Naive B cell (primary cell): ENCODE results near the gene YRDC. TPM values are rescaled to one million over a fixed set of nuclear protein-coding genes. Genes with fewer than 3 reads are reported as not detected.

Source experiments
- ATAC-seq, 2 donors: fragments of 150-1000 bp; cut with Tn5 transposase; 2 replicates each; pipeline ENCODE4 v1.10.0; 2021; ENCODE audit warnings: low read depth in 2 of 2, mild to moderate bottlenecking in 2 of 2, moderate library complexity in 2 of 2
- DNase-seq: peaks from one replicate; pipeline ENCODE4 v3.0.0; 2022
- H3K27ac Mint-ChIP-seq, 6 donors: one replicate each; pipeline ENCODE4 v1.8.0; 2020 to 2022; ENCODE audit warnings: mild to moderate bottlenecking in 6 of 6, mixed read lengths in 6 of 6, moderate library complexity in 5 of 6, inconsistent platforms in 2 of 6
- H3K27me3 Mint-ChIP-seq, 3 donors: one replicate each; pipeline ENCODE4 v1.8.0; 2021 to 2022; ENCODE audit warnings: mixed read lengths in 3 of 3, mild to moderate bottlenecking in 1 of 3
- H3K36me3 Mint-ChIP-seq, 2 donors: one replicate each; pipeline ENCODE4 v1.8.0; 2020 to 2022; ENCODE audit warnings: mixed read lengths in 2 of 2, inconsistent platforms in 1 of 2, mild to moderate bottlenecking in 1 of 2
- H3K4me1 Mint-ChIP-seq, 3 donors: one replicate each; pipeline ENCODE4 v1.8.0; 2020 to 2022; ENCODE audit warnings: mixed read lengths in 3 of 3, inconsistent platforms in 1 of 3, mild to moderate bottlenecking in 1 of 3, moderate library complexity in 1 of 3
- H3K4me3 Mint-ChIP-seq, 8 donors: one replicate each; pipeline ENCODE4 v1.8.0; 2020 to 2022; ENCODE audit warnings: mild to moderate bottlenecking in 8 of 8, mixed read lengths in 8 of 8, moderate library complexity in 8 of 8, inconsistent platforms in 2 of 8
- H3K9me3 Mint-ChIP-seq, 7 donors: one replicate each; pipeline ENCODE4 v1.8.0; 2020 to 2022; ENCODE audit warnings: mixed read lengths in 7 of 7, mild to moderate bottlenecking in 5 of 7, inconsistent platforms in 2 of 7, moderate library complexity in 1 of 7
- polyA plus RNA-seq, 6 donors: library from polyadenylated mRNA; unstranded; fragments of 300-500 nt; fragmentation: Illumina TruSeq; gene quantifications; one replicate each; pipeline ENCODE4 v1.2.3, GENCODE V29; 2021; ENCODE audit warnings: low read depth in 6 of 6

The YRDC gene
- polyA plus RNA-seq, 6 donors from 2014 or later, result 21.3 to 52.0 (median 29.6) TPM

DNA sequence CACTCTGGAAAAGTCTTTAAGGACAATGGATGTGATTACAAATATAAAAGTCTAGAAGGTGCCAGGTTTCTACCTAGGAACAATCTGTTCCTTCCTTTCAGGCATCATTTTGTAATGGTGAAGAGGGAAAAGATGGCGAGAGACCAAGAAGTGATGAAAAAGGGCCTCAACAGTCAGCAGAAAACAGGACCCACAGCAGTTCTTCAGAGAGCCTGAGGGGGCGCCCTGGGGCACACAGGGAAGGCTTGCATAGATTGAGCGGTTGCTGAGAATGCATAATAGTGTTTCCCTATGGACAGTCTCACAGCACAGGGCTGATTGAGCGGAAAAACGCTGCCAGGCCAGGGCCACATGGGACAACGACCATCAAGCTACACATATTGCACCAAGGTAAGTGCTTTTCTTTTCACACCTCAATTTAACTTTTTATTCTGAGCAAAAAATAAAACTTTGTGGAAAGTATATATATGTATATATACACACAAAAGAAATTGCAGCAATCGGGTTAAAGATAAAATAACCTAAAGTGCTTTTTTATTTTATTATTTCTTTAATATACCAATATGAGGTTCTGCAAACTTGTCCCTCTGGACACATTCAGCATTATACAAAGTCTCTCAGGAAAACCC lies 3.1 kb upstream of the YRDC start:
- H3K36me3 Mint-ChIP-seq, result no peaks in the 10 kb centered on the region
- DNase-seq (peak; percentile 62), ATAC-seq (peak; percentile 31 to 32)
- peak overlapping the region in 3 of 6 donors; percentile 17 to 68 (median 33) for H3K27ac Mint-ChIP-seq
- H3K9me3 Mint-ChIP-seq, result no peaks in the 10 kb centered on the region
- H3K4me1 Mint-ChIP-seq, result peaks cover 28 to 37% (median 30%) of the 10 kb centered on the region in 3 donors
- peak overlapping the region in 4 of 8 donors; percentile 12 to 96 (median 46) for H3K4me3 Mint-ChIP-seq
- H3K27me3 Mint-ChIP-seq, result no peaks in the 10 kb centered on the region

DNA sequence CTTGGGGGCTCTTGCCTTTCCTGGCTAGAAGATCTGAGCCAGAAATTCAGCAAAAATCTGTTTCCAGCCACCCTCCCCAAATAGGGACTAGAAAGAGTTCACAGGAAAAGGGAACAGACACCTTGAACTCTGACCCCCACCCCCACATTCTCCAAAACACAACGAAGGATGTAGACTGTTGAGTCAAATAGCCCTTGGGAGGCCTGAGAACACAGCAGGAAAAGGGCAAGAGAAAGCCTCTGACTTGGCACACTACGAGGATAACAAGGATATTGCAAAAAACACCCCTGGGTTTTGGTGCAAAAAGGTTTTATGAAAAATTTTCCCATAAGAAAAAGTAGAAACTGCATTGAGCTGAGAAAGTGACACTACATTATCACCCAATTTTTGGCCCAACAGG lies 1.9 kb upstream of the YRDC start:
- Mint-ChIP-seq H3K9me3 (no peaks in the 10 kb centered on the region), H3K36me3 (no peaks in the 10 kb centered on the region), H3K4me1 (peaks cover 24 to 39% (median 37%) of the 10 kb centered on the region in 3 donors), H3K27ac (no peak overlapping the region), H3K4me3 (peak overlapping the region in 2 of 8 donors; percentile 69 to 96), H3K27me3 (no peaks in the 10 kb centered on the region)
- no peak for ATAC-seq
- no peak for DNase-seq

DNA sequence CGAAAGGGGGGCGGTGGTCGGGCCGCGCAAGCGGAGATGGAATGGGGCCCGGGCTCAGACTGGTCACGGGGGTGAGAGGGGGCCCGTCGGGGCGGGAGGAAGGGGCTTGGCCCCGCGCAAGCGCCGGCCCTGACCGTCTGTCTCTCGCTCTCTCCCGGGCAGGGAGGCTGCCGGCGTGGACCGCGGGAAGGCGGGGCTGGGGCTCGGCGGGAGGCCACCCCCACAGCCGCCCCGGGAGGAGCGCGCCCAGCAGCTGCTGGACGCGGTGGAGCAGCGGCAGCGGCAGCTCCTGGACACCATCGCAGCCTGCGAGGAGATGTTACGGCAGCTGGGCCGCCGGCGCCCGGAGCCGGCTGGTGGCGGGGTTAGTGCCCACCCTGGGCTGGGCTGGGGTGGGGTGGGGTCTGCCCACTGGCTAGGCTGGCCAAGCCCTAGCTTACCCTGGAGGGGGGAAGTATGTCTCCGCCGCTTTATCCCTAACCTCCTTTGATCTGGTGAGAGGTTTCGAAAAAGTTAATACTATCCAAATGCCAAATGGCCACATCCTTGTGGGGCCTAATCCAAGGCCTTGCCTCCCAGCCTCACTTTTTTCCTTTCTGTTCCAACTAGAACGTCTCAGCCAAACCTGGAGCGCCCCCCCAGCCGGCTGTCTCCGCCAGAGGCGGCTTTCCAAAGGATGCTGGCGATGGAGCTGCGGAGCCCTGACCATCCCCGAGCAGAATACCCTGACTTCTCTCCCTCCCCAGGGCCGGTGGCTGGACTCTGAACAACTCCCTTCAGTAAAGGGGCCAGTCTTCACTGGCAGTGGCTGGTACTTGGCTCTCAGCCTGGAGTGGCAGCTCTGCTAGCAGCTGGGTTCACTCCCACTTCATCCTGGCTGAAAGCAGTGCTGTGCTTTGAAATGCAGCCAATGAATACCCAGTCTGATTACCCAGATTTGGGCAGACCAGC lies 636 bp upstream of the YRDC start:
- peaks cover 24 to 46% (median 43%) of the 10 kb centered on the region in 3 donors for H3K4me1 Mint-ChIP-seq
- ATAC-seq (peak; percentile 29 to 32), DNase-seq (no peak)
- no peaks in the 10 kb centered on the region for H3K27me3 Mint-ChIP-seq
- peak overlapping the region; percentile 91 to 99 (median 96) for H3K4me3 Mint-ChIP-seq
- peak overlapping the region; percentile 95 to 98 (median 97) for H3K27ac Mint-ChIP-seq
- H3K9me3 Mint-ChIP-seq, result no peaks in the 10 kb centered on the region
- H3K36me3 Mint-ChIP-seq, result no peaks in the 10 kb centered on the region

DNA sequence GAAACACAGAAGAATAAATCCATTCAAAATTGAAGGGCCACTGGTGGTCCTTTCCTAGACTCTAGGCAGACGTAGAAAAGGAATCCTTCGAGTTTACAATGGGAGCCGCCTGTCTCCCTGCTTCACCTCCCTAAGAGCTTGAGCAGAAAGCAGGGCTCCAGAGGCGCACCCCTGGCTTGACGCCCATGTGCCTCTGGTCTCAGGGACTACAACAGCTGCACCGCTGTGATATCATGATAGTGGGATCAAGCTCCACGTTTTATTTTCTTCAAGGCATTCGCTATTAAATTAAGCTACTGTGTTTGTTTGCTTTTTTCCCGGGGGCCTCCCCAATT lies 821 bp downstream of the YRDC start:
- no peak for ATAC-seq
- H3K9me3 Mint-ChIP-seq, result no peaks in the 10 kb centered on the region
- DNase-seq, result no peak
- peak overlapping the region; percentile 44 to 98 (median 74) for H3K27ac Mint-ChIP-seq
- H3K4me1 Mint-ChIP-seq, result peaks cover 26 to 46% (median 43%) of the 10 kb centered on the region in 3 donors
- H3K27me3 Mint-ChIP-seq, result no peaks in the 10 kb centered on the region
- H3K36me3 Mint-ChIP-seq, result peaks cover 8 to 9% of the 10 kb centered on the region in 2 donors
- peak overlapping the region; percentile 82 to 96 (median 90) for H3K4me3 Mint-ChIP-seq

DNA sequence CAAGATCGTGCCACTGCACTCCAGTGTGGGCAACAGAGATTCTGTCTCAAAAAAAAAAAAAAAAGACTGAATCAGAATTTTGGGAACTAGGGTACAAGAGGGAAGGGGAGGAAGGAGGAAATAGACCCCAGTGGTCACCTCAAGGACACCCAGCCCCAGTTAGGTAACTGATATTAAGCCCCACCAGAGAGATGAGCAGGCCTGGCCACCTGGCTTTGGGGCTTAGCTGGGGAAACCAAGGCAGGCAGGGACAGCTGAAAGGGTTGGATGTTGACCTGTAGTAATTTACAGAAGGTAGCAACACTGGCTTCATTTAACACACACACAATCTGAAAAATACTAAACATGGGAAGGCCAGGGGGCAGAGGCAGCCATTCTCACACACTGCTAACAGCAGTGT lies 5.6 kb downstream of the YRDC start:
- Mint-ChIP-seq H3K4me3 (peak overlapping the region in 2 of 8 donors; percentile 57 to 72), H3K9me3 (no peaks in the 10 kb centered on the region), H3K36me3 (peaks cover 14 to 22% of the 10 kb centered on the region in 2 donors), H3K27ac (peak overlapping the region in 3 of 6 donors; percentile 52 to 60 (median 58)), H3K4me1 (peaks cover 10 to 23% (median 16%) of the 10 kb centered on the region in 3 donors), H3K27me3 (no peaks in the 10 kb centered on the region)
- ATAC-seq (no peak), DNase-seq (no peak)

DNA sequence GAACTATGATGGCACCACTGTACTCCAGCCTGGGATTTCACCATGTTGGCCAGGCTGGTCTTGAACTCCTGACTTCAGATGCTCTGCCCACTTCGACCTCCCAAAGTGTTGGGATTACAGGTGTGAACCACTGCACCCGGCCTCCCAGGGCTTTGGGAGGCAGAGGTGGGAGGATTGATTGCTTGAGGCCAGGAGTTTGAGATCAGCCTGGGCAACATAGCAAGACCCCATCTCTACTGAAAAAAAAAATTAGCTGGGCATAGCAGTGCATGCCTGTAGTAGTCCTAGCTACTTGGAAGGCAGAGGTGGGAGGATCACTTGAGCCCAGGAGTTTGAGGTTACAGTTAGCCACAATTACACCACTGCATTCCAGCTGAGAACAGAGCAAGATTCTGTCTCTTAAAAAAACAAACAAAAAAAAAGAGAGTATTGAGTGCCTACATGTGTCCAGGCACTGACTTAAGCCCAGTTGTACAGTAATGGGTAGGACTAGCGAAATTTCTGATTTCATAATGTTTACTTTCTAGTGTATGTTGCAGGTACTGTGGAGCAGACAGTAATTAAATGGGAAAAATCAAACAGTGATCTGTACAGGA lies 10.2 kb downstream of the YRDC start:
- Mint-ChIP-seq H3K36me3 (peaks cover 10 to 20% of the 10 kb centered on the region in 2 donors), H3K27me3 (peaks cover 0 to 7% (median under 1%) of the 10 kb centered on the region in 3 donors), H3K27ac (no peak overlapping the region), H3K4me1 (peaks cover 14 to 24% (median 23%) of the 10 kb centered on the region in 3 donors), H3K4me3 (peak overlapping the region in 1 of 8 donors; percentile 52), H3K9me3 (no peaks in the 10 kb centered on the region)
- DNase-seq, result no peak
- no peak for ATAC-seq

DNA sequence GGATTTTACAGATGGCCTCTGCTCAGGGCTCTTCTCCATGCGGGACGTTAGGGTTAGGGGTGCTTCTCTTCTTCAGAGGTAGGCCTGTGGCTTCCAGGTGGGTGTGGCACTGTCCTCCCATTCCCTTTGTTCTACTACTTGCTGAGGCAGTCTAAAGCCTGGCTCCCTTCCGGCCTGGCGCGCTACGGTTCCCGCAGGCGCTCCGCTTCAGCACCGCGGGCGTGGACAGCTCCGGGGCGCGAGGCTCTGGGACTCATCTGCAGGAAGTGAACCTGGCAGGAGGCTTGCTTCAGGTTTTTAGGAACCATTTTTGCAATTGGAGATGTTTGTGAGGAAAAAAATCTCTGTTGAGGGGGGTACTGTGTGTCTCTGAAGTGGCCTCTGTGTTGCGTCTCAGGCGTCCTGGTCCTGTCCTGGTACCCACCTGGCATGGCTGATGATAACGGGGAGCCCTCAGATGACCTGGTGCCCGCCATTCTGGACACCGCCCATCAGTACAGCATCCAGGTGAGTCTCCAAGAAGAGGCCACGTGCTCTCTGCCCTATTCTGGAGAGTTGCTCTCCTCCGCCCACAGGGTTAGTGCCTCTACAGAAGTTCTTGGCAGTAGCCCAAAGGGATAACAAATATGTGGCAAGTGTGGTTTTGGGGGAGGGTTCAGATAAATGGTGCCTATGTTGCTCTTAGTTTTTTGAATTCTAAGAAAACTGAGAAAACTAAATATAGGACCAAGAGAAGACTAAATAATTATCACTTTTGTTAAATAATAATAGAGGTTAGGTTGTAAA lies 12.5 kb downstream of the YRDC start:
- Mint-ChIP-seq H3K9me3 (no peaks in the 10 kb centered on the region), H3K27me3 (peaks cover 3 to 27% (median 21%) of the 10 kb centered on the region in 3 donors), H3K36me3 (peaks cover 5 to 14% of the 10 kb centered on the region in 2 donors), H3K4me1 (peaks cover 17 to 23% (median 22%) of the 10 kb centered on the region in 3 donors), H3K4me3 (peak overlapping the region; percentile 57 to 92 (median 86)), H3K27ac (no peak overlapping the region)
- no peak for DNase-seq
- no peak for ATAC-seq

DNA sequence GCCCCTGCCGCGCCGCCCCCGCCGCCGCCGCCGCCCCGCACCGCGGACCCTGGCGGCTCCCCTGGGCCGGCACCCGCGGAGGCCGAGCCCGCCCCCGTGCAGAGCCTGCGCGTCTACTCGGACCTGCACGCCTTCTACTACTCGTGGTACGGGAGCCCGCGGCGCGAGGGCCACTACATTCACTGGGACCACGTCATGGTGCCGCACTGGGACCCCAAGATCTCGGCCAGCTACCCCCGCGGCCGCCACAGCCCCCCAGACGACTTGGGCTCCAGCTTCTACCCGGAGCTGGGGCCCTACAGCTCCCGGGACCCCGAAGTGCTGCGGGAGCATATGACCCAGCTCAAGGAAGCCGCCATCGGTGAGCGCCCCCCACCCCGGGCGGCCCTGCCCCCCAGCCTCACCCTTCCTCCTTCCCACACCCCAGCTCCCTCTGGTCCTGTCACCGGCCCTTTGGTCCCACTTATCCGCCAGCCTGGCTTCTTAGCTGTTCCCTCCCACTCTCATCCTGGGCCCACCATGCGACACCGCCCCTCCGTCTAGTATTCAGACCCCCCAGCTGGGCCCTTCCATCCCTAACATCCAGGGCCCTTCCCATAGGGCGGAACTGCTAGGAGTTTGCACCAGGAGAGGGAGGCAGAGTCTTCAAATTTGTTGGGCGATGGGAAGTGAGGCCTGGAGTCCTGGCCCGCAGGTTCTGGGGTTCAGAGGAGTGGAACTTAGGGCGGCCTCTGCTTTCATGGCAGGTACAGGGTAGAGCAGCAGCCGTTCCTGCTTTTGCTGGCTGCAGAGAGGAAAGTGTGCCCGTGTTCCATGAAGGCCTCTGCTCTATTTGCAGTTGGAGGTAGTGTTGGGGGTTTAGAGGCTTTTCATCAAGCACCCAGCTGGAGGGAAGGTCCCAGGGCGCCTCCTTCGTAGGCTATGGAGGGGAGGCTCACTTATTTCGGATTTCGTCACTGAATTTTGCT lies 13.4 kb downstream of the YRDC start:
- ATAC-seq, result no peak
- peaks cover 11 to 36% (median 30%) of the 10 kb centered on the region in 3 donors for H3K27me3 Mint-ChIP-seq
- peaks cover 17 to 23% (median 22%) of the 10 kb centered on the region in 3 donors for H3K4me1 Mint-ChIP-seq
- no peaks in the 10 kb centered on the region for H3K9me3 Mint-ChIP-seq
- no peak overlapping the region for H3K27ac Mint-ChIP-seq
- peak overlapping the region; percentile 73 to 92 (median 88) for H3K4me3 Mint-ChIP-seq
- DNase-seq, result no peak
- H3K36me3 Mint-ChIP-seq, result peaks cover 2 to 10% of the 10 kb centered on the region in 2 donors

DNA sequence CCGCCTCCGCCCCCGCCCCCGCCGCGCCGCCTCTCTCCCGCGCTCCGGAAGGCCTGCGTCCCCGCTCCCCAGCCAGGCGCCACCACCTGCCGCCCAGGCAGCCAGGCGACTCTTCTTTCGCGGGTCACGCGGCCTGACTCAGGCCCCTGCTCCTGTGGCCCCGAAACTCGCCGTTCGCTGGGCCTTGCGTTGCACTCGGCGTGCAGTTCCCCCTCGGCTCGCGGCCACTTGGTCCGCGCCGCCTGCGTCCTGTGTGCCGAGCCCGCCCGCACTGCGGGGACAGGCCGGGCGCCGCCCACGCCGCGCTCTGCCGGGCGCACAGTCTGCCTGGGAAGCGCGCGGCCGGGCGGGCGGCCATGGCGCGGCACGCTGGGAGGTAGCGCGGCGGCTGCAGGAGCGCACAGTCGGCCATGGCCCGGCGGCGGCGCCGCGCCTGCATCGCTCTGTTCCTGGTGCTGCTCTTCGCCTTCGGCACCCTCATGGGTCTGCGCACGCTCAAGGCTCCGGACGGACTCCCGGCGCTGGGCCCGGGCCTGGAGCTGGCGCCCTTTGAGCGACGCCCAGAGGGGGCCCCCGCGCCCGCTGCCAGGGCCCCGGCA lies 14.1 kb downstream of the YRDC start, which contains the start of gene MANEAL:
TSS of gene MANEAL (plus strand) at position 75 of the 599 bp plus-strand sequence. CDS start at position 411, 336 bp downstream.
- peak; percentile 48 for DNase-seq
- H3K36me3 Mint-ChIP-seq, result peaks cover 0 to 2% of the 10 kb centered on the region in 2 donors
- H3K9me3 Mint-ChIP-seq, result no peaks in the 10 kb centered on the region
- H3K27ac Mint-ChIP-seq, result peak within 1 kb of the TSS in 1 of 6 donors; percentile 53
- ATAC-seq, result peak; percentile 85 to 87
- peak within 1 kb of the TSS; percentile 73 to 92 (median 88) for H3K4me3 Mint-ChIP-seq
- peaks cover 17 to 23% (median 19%) of the 10 kb centered on the region in 3 donors for H3K4me1 Mint-ChIP-seq
- peaks cover 12 to 37% (median 32%) of the 10 kb centered on the region in 3 donors for H3K27me3 Mint-ChIP-seq

DNA sequence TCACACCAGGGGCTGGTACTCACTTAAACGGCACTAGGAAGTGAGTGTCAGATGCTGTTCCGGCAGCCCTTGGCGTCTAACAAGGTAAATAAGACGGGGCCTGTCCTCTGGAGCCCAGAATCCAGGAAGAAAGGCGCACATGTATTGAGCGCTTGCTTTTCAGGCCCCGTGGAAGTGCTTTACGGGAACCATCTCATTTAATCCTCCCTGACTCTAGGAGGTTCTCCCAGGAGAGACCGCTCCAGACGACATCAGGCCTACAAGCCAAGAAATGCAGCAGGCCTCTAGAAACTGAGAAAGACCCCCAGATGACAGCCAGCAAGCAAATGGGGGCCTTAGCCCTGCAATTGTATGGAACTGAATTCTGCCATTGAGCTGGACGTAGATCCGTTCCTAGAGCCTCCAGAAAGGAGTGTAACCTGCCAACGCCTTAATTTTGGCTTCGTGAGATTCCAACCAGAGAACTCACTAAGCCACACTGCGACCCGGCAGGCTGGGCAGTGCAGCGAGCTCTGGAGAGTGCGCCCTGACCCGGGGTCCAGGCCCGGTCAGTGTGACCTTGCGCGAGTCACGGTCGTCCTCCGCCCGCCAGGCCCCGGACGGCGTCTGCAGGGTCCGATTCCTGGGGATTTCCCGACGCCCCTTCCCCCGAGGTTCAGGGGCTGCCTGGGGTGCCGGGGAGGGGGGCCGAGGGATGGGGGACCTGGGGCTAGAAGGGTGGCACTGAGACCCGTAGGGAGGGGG lies 14.9 kb downstream of the YRDC start:
- no peaks in the 10 kb centered on the region for H3K9me3 Mint-ChIP-seq
- DNase-seq (no peak), ATAC-seq (no peak)
- peaks cover 16 to 23% (median 17%) of the 10 kb centered on the region in 3 donors for H3K4me1 Mint-ChIP-seq
- H3K27ac Mint-ChIP-seq, result peak overlapping the region in 1 of 6 donors; percentile 53
- no peaks in the 10 kb centered on the region for H3K36me3 Mint-ChIP-seq
- H3K27me3 Mint-ChIP-seq, result peaks cover 12 to 45% (median 32%) of the 10 kb centered on the region in 3 donors
- peak overlapping the region; percentile 70 to 84 (median 80) for H3K4me3 Mint-ChIP-seq

DNA sequence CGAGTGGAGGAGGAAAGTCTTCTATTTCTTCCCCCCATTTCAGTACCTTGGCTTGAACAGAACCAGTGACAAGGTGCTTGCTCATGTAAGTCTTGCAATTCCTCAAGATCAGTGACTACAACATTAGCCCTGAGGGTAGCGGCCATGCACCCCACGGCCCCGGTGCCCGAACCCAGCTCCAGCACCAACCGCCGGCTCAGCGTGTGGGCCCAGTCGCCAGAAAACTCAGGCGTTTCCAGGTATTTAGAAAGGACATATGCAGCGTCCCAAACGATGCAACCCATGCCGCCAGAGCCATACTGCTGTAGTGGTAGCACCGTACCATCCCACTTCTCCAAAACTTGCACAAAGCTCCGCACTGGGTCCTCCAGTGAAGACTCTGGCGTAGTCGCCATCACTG lies 25.5 kb downstream of the YRDC start:
- Mint-ChIP-seq H3K9me3 (no peaks in the 10 kb centered on the region), H3K36me3 (no peaks in the 10 kb centered on the region), H3K27me3 (peaks cover 21 to 37% (median 34%) of the 10 kb centered on the region in 3 donors), H3K27ac (no peak overlapping the region), H3K4me1 (peaks cover 5 to 9% (median 5%) of the 10 kb centered on the region in 3 donors), H3K4me3 (no peak overlapping the region)
- ATAC-seq, result no peak
- no peak for DNase-seq
